NT2/D1 (cell line): ENCODE results near the gene ATP1A1.

Source experiments
- SUZ12 ChIP-seq: IDR thresholded peaks from 2 replicates; pipeline ENCODE4 v1.6.1; 2011; ENCODE audit not compliant: insufficient read length, insufficient read depth; ENCODE audit errors: extremely low read depth
- YY1 ChIP-seq: IDR thresholded peaks from 2 replicates; pipeline ENCODE4 v1.6.1; 2011; ENCODE audit not compliant: insufficient read length, insufficient read depth
- ZNF274 ChIP-seq: IDR thresholded peaks from 2 replicates; pipeline ENCODE4 v1.6.1; 2011; ENCODE audit warnings: mild to moderate bottlenecking, low read depth, low read length

- TF ChIP-seq YY1 (no peak), SUZ12 (no peak), ZNF274 (no peak)
Observed at GRCh38 chr1:116434849-116435248, 61.8 kb downstream of the ATP1A1 start.
